Breast epithelium (tissue), 4 donors: ENCODE results near the gene DNASE1. TPM values are rescaled to one million over a fixed set of nuclear protein-coding genes. Genes with fewer than 3 reads are reported as not detected.

Experiments
- DNase-seq, 2 donors: peaks; one replicate each; pipeline ENCODE4 v3.0.0-alpha.2; 2019; ENCODE audit warnings: low spot score in 2 of 2
- H3K27ac ChIP-seq, 2 donors: fragments of 200-600 bp; sonication (generic) in 1 of 2; one replicate each; pipeline ENCODE4 v1.5.1; 2016 to 2019; ENCODE audit warnings: mild to moderate bottlenecking in 1 of 2
- H3K27me3 ChIP-seq, 2 donors: fragments of 200-600 bp; sonication (generic) in 1 of 2; one replicate each; pipeline versions ENCODE4 v1.5.1 to v1.6.0; 2017 to 2019; ENCODE audit warnings: control low read depth in 1 of 2, mild to moderate bottlenecking in 1 of 2
- H3K36me3 ChIP-seq: fragments of 200-600 bp; one replicate; pipeline ENCODE4 v1.5.1; 2019
- H3K4me1 ChIP-seq, 2 donors: fragments of 200-600 bp; sonication (generic); one replicate each; pipeline ENCODE4 v1.5.1; 2016 to 2019; ENCODE audit warnings: control low read depth in 1 of 2
- H3K4me3 ChIP-seq, 3 donors: fragments of 200-600 bp; sonication (generic); 1 replicate in 2 of 3; 2 replicates in 1 of 3; pipeline ENCODE4 v1.5.1; 2016 to 2019; ENCODE audit warnings: mild to moderate bottlenecking in 3 of 3, moderate library complexity in 2 of 3
- H3K9me3 ChIP-seq, 2 donors: fragments of 200-600 bp; sonication (generic) in 1 of 2; one replicate each; pipeline ENCODE4 v1.5.1; 2016 to 2019; ENCODE audit warnings: control low read depth in 1 of 2
- CTCF ChIP-seq, 3 donors: fragments of 450-650 bp; IDR thresholded peaks; one replicate each; pipeline ENCODE4 v1.5.1; 2016 to 2017; ENCODE audit warnings: antibody characterized with exemption in 3 of 3, mild to moderate bottlenecking in 3 of 3, moderate library complexity in 3 of 3
- POLR2A ChIP-seq: fragments of 450-650 bp; IDR thresholded peaks from one replicate; pipeline ENCODE4 v1.6.1; 2016; ENCODE audit warnings: antibody characterized with exemption, mild to moderate bottlenecking, moderate library complexity
- POLR2AphosphoS5 ChIP-seq, 3 donors: sonication (generic); formaldehyde crosslinking; IDR thresholded peaks; one replicate each; pipeline ENCODE4 v1.6.1; 2017; ENCODE audit warnings: antibody characterized with exemption in 3 of 3
- intact Hi-C: fragments of 100-400 bp; cut with DNase I; formaldehyde crosslinking; loops from one replicate; pipeline ENCODE4 v1.15.1; 2023; ENCODE audit warnings: low total_unique reads
- total RNA-seq, 3 donors: library from RNA; depleted of rRNA; stranded (reverse); fragments of >200 nt; gene quantifications; one replicate each; pipeline ENCODE4 v1.1.0, GENCODE V29; 2016

DNASE1 gene
- total RNA-seq, 3 donors from 2014 or later, result 15.8 to 30.0 (median 23.6) TPM

GRCh38 chr16:3661311-3661710, 6.8 kb downstream of the DNASE1 start:
- intact Hi-C loops, result no loop called here
- Histone ChIP-seq H3K4me3 (no peak overlapping the region), H3K4me1 (no peaks in the 10 kb centered on the region), H3K27ac (no peak overlapping the region), H3K27me3 (no peaks in the 10 kb centered on the region), H3K9me3 (no peaks in the 10 kb centered on the region), H3K36me3 (peaks cover 9% of the 10 kb centered on the region)
- TF ChIP-seq POLR2AphosphoS5 (IDR thresholded peaks at IDR 0.05) (no peak), POLR2A (no peak), CTCF (IDR thresholded peaks at IDR 0.05) (no peak)
- no peak for DNase-seq

GRCh38 chr16:3661922-3662321, 7.4 kb downstream of the DNASE1 start:
- H3K27me3 ChIP-seq, result no peaks in the 10 kb centered on the region
- no peak for DNase-seq
- intact Hi-C loops, result no loop called here
- no peaks in the 10 kb centered on the region for H3K4me1 ChIP-seq
- H3K36me3 ChIP-seq, result peaks cover 5% of the 10 kb centered on the region
- H3K27ac ChIP-seq, result no peak overlapping the region
- H3K9me3 ChIP-seq, result no peaks in the 10 kb centered on the region
- no peak overlapping the region for H3K4me3 ChIP-seq
- TF ChIP-seq POLR2A (no peak), POLR2AphosphoS5 (IDR thresholded peaks at IDR 0.05) (no peak), CTCF (IDR thresholded peaks at IDR 0.05) (no peak)

- H3K27me3 ChIP-seq, result no peaks in the 10 kb centered on the region
- DNase-seq, result no peak
- no peak for TF ChIP-seq POLR2A
- no peak for TF ChIP-seq CTCF (IDR thresholded peaks at IDR 0.05)
- TF ChIP-seq POLR2AphosphoS5 (IDR thresholded peaks at IDR 0.05), result no peak
- no peak overlapping the region for H3K4me3 ChIP-seq
- no peak overlapping the region for H3K27ac ChIP-seq
- no peaks in the 10 kb centered on the region for H3K4me1 ChIP-seq
- intact Hi-C loops, result no loop called here
- peaks cover 3% of the 10 kb centered on the region for H3K36me3 ChIP-seq
- no peaks in the 10 kb centered on the region for H3K9me3 ChIP-seq
These were observed 8.1 kb downstream of the DNASE1 start for GRCh38 chr16:3662601-3663000.

GRCh38 chr16:3664187-3664896, 9.9 kb downstream of the DNASE1 start:
- intact Hi-C loops, result no loop called here
- no peak for TF ChIP-seq POLR2AphosphoS5 (IDR thresholded peaks at IDR 0.05)
- TF ChIP-seq CTCF (IDR thresholded peaks at IDR 0.05), result no peak
- TF ChIP-seq POLR2A, result no peak
- DNase-seq, result no peak

GRCh38 chr16:3665508-3665907, 11.0 kb downstream of the DNASE1 start:
- no peak overlapping the region for H3K27ac ChIP-seq
- intact Hi-C loops, result no loop called here
- DNase-seq, result no peak
- no peaks in the 10 kb centered on the region for H3K9me3 ChIP-seq
- no peak overlapping the region for H3K4me3 ChIP-seq
- no peaks in the 10 kb centered on the region for H3K36me3 ChIP-seq
- H3K27me3 ChIP-seq, result no peaks in the 10 kb centered on the region
- H3K4me1 ChIP-seq, result no peaks in the 10 kb centered on the region
- TF ChIP-seq POLR2AphosphoS5 (IDR thresholded peaks at IDR 0.05), result no peak
- TF ChIP-seq CTCF (IDR thresholded peaks at IDR 0.05), result no peak
- no peak for TF ChIP-seq POLR2A

More at GRCh38 chr16:3664187-3664896, 9.9 kb downstream of the DNASE1 start:
- no peak overlapping the region for H3K27ac ChIP-seq
- no peaks in the 10 kb centered on the region for H3K4me1 ChIP-seq
- no peak overlapping the region for H3K4me3 ChIP-seq
- no peaks in the 10 kb centered on the region for H3K9me3 ChIP-seq
- no peaks in the 10 kb centered on the region for H3K27me3 ChIP-seq
- no peaks in the 10 kb centered on the region for H3K36me3 ChIP-seq
